Cardiac muscle cell (in vitro differentiated cells and primary cell): ENCODE data around the gene GHRH. TPM values are rescaled to one million over a fixed set of nuclear protein-coding genes. Genes with fewer than 3 reads are reported as not detected.

Source experiments
- DNase-seq, 2 donors: peaks; one replicate each; pipeline versions ENCODE4 v3.0.0 to v3.0.0-alpha.2; 2010 to 2017; ENCODE audit warnings: low read depth in 1 of 2, low spot score in 1 of 2
- H3K27ac ChIP-seq: fragments of 200-600 bp; sonication (generic); 2 replicates; pipeline ENCODE4 v1.5.1; 2016
- H3K27me3 ChIP-seq: fragments of 200-600 bp; sonication (generic); 2 replicates; pipeline ENCODE4 v1.6.0; 2016; ENCODE audit warnings: control low read depth
- H3K36me3 ChIP-seq: fragments of 200-600 bp; sonication (generic); 2 replicates; pipeline ENCODE4 v1.5.1; 2016; ENCODE audit warnings: control low read depth
- H3K4me1 ChIP-seq: fragments of 200-600 bp; sonication (generic); 2 replicates; pipeline ENCODE4 v1.8.1; 2017; ENCODE audit warnings: low read depth, mild to moderate bottlenecking, mixed run types
- H3K4me3 ChIP-seq: fragments of 200-600 bp; sonication (generic); 2 replicates; pipeline ENCODE4 v1.5.1; 2016; ENCODE audit warnings: mild to moderate bottlenecking
- H3K9me3 ChIP-seq: fragments of 200-600 bp; sonication (generic); 2 replicates; pipeline ENCODE4 v1.5.1; 2017; ENCODE audit warnings: low read depth, mild to moderate bottlenecking, control low read depth
- polyA plus RNA-seq: library from polyadenylated mRNA; unstranded; fragments of >200 nt; fragmentation: Nextera tagmentation; extraction: Ambion mirVana; gene quantifications from 2 replicates; pipeline ENCODE4 v1.2.1, GENCODE V29; 2016
- total RNA-seq: library from RNA; depleted of rRNA; stranded (reverse); fragments of >200 nt; gene quantifications from 2 replicates; pipeline ENCODE4 v1.2.3, GENCODE V29; 2016
- TF ChIP-seq, protein P1 (sequence below): IDR thresholded peaks from 2 replicates; pipeline ENCODE4 v1.5.1; 2012; ENCODE audit warnings: low read depth, mild to moderate bottlenecking, low read length

The GHRH gene
- total and polyA plus RNA-seq, 2 experiments from 2014 or later: 0.34 to 1.1 TPM

- Histone ChIP-seq H3K27ac (no peak overlapping the region), H3K9me3 (no peaks in the 10 kb centered on the region), H3K27me3 (no peaks in the 10 kb centered on the region), H3K4me3 (no peak overlapping the region), H3K4me1 (peaks cover 10% of the 10 kb centered on the region), H3K36me3 (peaks cover 15% of the 10 kb centered on the region)
- TF ChIP-seq, protein P1, sequence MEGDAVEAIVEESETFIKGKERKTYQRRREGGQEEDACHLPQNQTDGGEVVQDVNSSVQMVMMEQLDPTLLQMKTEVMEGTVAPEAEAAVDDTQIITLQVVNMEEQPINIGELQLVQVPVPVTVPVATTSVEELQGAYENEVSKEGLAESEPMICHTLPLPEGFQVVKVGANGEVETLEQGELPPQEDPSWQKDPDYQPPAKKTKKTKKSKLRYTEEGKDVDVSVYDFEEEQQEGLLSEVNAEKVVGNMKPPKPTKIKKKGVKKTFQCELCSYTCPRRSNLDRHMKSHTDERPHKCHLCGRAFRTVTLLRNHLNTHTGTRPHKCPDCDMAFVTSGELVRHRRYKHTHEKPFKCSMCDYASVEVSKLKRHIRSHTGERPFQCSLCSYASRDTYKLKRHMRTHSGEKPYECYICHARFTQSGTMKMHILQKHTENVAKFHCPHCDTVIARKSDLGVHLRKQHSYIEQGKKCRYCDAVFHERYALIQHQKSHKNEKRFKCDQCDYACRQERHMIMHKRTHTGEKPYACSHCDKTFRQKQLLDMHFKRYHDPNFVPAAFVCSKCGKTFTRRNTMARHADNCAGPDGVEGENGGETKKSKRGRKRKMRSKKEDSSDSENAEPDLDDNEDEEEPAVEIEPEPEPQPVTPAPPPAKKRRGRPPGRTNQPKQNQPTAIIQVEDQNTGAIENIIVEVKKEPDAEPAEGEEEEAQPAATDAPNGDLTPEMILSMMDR: no peak
- peak in 1 of 2 donors; percentile 48 for DNase-seq
These were observed 43.2 kb downstream of the GHRH start for GRCh38 chr20:37218441-37218840.

DNA sequence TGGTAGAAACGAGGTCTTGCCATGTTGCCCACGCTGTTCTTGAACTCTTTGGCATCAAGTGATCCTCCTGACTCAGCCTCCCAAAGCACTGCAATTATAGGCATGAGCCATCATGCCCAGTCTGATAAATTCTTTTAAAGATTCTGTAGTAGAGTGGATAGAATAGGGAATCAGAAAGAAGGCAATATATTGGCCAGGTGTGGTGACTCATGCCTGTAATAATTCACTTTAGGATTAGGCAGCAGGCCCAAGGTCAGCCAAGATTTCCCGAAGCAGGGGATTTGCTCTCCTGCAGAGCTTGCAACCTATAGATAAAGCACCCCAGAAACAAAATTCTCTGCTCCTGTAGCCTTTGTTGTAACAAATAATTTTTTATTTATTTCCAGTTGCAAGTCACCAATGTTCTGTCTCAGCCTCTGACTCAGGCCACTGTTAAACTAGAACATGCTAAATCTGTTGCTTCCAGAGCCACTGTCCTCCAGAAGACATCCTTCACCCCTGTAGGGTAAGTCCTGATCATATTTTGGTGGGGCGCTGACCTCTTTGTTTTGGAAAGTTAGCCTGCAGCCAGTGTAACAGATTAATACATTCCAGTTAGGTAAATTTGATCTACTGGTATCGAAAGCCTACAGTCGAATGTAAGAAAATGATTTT, 51.8 kb downstream of the GHRH start:
- no peak overlapping the region for H3K4me3 ChIP-seq
- DNase-seq: no peak
- TF ChIP-seq, protein P1: no peak
- H3K9me3 ChIP-seq: no peaks in the 10 kb centered on the region
- no peaks in the 10 kb centered on the region for H3K27me3 ChIP-seq
- H3K4me1 ChIP-seq: peaks cover 7% of the 10 kb centered on the region
- H3K27ac ChIP-seq: no peak overlapping the region
- peaks cover 54% of the 10 kb centered on the region for H3K36me3 ChIP-seq

DNA sequence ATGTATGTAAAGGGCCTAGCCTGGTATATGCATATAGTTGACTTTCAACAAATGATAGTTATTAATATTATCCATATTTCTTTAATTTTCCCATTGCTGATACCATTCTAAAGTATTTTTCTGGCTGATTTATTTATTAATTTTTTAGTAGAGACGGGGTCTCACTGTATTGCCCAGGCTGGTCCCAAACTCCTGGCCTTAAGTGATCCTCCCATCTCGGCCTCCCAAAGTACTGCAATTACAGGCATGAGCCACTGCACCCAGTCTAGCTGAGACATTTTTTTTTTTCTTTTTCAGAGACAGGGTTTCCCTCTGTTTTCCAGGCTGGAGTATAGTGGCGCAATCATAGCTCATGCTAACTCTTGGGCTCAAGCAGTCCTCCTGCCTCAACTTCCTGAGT, 52.4 kb downstream of the GHRH start:
- peak in 1 of 2 donors; percentile 24 for DNase-seq
- Histone ChIP-seq H3K4me1 (peaks cover 11% of the 10 kb centered on the region), H3K4me3 (no peak overlapping the region), H3K27me3 (no peaks in the 10 kb centered on the region), H3K27ac (no peak overlapping the region), H3K9me3 (no peaks in the 10 kb centered on the region), H3K36me3 (peaks cover 53% of the 10 kb centered on the region)
- TF ChIP-seq, protein P1: no peak

- Histone ChIP-seq H3K27me3 (no peaks in the 10 kb centered on the region), H3K9me3 (no peaks in the 10 kb centered on the region), H3K4me1 (peaks cover 12% of the 10 kb centered on the region), H3K4me3 (no peak overlapping the region), H3K27ac (no peak overlapping the region), H3K36me3 (peaks cover 46% of the 10 kb centered on the region)
- TF ChIP-seq, protein P1: no peak
- no peak for DNase-seq
These were observed 54.4 kb downstream of the GHRH start for GRCh38 chr20:37207171-37207570.

- Histone ChIP-seq H3K4me3 (no peak overlapping the region), H3K27ac (peak overlapping the region; percentile 7), H3K27me3 (no peaks in the 10 kb centered on the region), H3K36me3 (peaks cover 51% of the 10 kb centered on the region), H3K9me3 (no peaks in the 10 kb centered on the region), H3K4me1 (peaks cover 15% of the 10 kb centered on the region)
- TF ChIP-seq, protein P1: no peak
- no peak for DNase-seq
These were observed 55.8 kb downstream of the GHRH start for GRCh38 chr20:37205794-37206193.
